ENCODE data around the gene WDR48. TPM values are rescaled to one million over a fixed set of nuclear protein-coding genes. Genes with fewer than 3 reads are reported as not detected.

The WDR48 gene
- total and polyA plus RNA-seq, 9 of the 15 experiments (the other 6 are each of a cell fraction or from before 2014, with no cell fraction given), result 26.6 to 70.6 (median 48.0) TPM

- peaks cover 18% of the 10 kb centered on the region for H3K79me2 ChIP-seq (ENCODE audit: control insufficient read depth, insufficient read depth, low read length)
- POLR2A ChIA-PET, result interaction anchor here (0.7 kb wide), 1 partner anchor 77 kb away, joined by 3 read pairs; no protein-coding TSS in a partner anchor
- TF ChIP-seq RFX5 (IDR thresholded peaks at IDR 0.05; ENCODE audit: low read depth, low read length) (no peak), ETS2 (tag; IDR thresholded peaks at IDR 0.05; ENCODE audit: borderline replicate concordance, poor library complexity, severe bottlenecking) (no peak), GABPA (tag; conservative IDR thresholded peaks at IDR 0.05; ENCODE audit: low read depth) (no peak), KDM1A (IDR thresholded peaks at IDR 0.05) (no peak), ZNF589 (CRISPR knock-in tag; IDR thresholded peaks at IDR 0.05; ENCODE audit: low read depth) (no peak), MCM5 (IDR thresholded peaks at IDR 0.05; ENCODE audit: low read depth) (no peak), SRF (CRISPR knock-in tag; IDR thresholded peaks at IDR 0.05) (no peak), GTF2E2 (tag; IDR thresholded peaks at IDR 0.05) (no peak), ATF7 (IDR thresholded peaks at IDR 0.05) (no peak), ZC3H4 (CRISPR knock-in tag; IDR thresholded peaks at IDR 0.05; ENCODE audit: borderline replicate concordance) (no peak), PHF20 (IDR thresholded peaks at IDR 0.05; ENCODE audit: partially characterized antibody) (no peak), RBM39 (optimal IDR thresholded peaks at IDR 0.05; ENCODE audit: low read depth, low read length) (no peak), SFPQ (IDR thresholded peaks at IDR 0.05; ENCODE audit: low read depth, low read length) (no peak)
- TF ChIP-seq, protein P1, sequence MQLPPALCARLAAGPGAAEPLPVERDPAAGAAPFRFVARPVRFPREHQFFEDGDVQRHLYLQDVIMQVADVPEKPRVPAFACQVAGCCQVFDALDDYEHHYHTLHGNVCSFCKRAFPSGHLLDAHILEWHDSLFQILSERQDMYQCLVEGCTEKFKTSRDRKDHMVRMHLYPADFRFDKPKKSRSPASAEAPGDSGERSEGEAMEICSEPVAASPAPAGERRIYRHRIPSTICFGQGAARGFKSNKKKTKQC (CRISPR knock-in tag; IDR thresholded peaks at IDR 0.05), result no peak
- TF ChIP-seq, protein P2, sequence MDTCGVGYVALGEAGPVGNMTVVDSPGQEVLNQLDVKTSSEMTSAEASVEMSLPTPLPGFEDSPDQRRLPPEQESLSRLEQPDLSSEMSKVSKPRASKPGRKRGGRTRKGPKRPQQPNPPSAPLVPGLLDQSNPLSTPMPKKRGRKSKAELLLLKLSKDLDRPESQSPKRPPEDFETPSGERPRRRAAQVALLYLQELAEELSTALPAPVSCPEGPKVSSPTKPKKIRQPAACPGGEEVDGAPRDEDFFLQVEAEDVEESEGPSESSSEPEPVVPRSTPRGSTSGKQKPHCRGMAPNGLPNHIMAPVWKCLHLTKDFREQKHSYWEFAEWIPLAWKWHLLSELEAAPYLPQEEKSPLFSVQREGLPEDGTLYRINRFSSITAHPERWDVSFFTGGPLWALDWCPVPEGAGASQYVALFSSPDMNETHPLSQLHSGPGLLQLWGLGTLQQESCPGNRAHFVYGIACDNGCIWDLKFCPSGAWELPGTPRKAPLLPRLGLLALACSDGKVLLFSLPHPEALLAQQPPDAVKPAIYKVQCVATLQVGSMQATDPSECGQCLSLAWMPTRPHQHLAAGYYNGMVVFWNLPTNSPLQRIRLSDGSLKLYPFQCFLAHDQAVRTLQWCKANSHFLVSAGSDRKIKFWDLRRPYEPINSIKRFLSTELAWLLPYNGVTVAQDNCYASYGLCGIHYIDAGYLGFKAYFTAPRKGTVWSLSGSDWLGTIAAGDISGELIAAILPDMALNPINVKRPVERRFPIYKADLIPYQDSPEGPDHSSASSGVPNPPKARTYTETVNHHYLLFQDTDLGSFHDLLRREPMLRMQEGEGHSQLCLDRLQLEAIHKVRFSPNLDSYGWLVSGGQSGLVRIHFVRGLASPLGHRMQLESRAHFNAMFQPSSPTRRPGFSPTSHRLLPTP (IDR thresholded peaks at IDR 0.05; ENCODE audit: borderline replicate concordance, extremely low read depth, insufficient read length), result no peak
- TF ChIP-seq, protein P3, sequence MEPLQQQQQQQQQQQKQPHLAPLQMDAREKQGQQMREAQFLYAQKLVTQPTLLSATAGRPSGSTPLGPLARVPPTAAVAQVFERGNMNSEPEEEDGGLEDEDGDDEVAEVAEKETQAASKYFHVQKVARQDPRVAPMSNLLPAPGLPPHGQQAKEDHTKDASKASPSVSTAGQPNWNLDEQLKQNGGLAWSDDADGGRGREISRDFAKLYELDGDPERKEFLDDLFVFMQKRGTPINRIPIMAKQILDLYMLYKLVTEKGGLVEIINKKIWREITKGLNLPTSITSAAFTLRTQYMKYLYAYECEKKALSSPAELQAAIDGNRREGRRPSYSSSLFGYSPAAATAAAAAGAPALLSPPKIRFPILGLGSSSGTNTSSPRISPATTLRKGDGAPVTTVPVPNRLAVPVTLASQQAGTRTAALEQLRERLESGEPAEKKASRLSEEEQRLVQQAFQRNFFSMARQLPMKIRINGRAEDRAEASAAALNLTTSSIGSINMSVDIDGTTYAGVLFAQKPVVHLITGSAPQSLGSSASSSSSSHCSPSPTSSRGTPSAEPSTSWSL (CRISPR knock-in tag; IDR thresholded peaks at IDR 0.05; ENCODE audit: borderline replicate concordance), result no peak
Measured at GRCh38 chr3:39063143-39063542, 11.3 kb downstream of the WDR48 start.

More at GRCh38 chr3:39063143-39063542, 11.3 kb downstream of the WDR48 start:
- ATAC-seq, result no peak
- no peak overlapping the region for H3K9ac ChIP-seq (ENCODE audit: insufficient read depth in 1 of 2, low read depth in 2 of 2, low read length in 2 of 2)
- no peak overlapping the region for H3K4me2 ChIP-seq (ENCODE audit: insufficient read depth, low read length)
- DNase-seq (ENCODE audit: extremely low read depth in 1 of 4, low spot score in 3 of 4), result no peak
- in situ Hi-C loops (cut with MboI) (no loop called here), intact Hi-C loops (cut with micrococcal nuclease) (no loop called here)
- 78% methylated on average over 3 of the region's 3 CpGs for WGBS (ENCODE audit: insufficient coverage, low coverage, missing lambda C conversion rate)
- no peaks in the 10 kb centered on the region for H3K27me3 ChIP-seq (ENCODE audit: control insufficient read depth in 2 of 2, insufficient read depth in 2 of 2, low read length in 2 of 2)
- H3K36me3 ChIP-seq (ENCODE audit: control insufficient read depth, insufficient read depth, low read length), result peaks cover 21% of the 10 kb centered on the region
- 0 out of 2 replicates have a peak, but pooled peaks cover 5% of the 10 kb centered on the region for H4K20me1 ChIP-seq (replicated peaks; ENCODE audit: control insufficient read depth, insufficient read depth, low read length)
- H3K4me1 ChIP-seq (replicated peaks in 1 of 2; ENCODE audit: control insufficient read depth in 2 of 2, insufficient read depth in 2 of 2, low read length in 2 of 2), result no peaks in the 10 kb centered on the region; a peak in 1 of 5 replicates
- H3K9me1 ChIP-seq (ENCODE audit: control insufficient read depth, insufficient read depth, low read length), result no peaks in the 10 kb centered on the region
- no peak for FAIRE-seq
- no peaks in the 10 kb centered on the region for H3K9me3 ChIP-seq (replicated peaks; ENCODE audit: control insufficient read depth, insufficient read depth, low read depth, low read length)
- CTCF ChIA-PET (ENCODE audit: low intra/inter-chr PET ratio), result interaction anchor here (0.6 kb wide), 1 partner anchor 474 kb away, joined by 6 read pairs; no protein-coding TSS in a partner anchor
- no TSS peak for BruUV-seq (replicated peaks)
- H3K27ac ChIP-seq (ENCODE audit: extremely low read depth, low read depth, low read length), result no peak overlapping the region
- H2AFZ ChIP-seq (ENCODE audit: low read depth, low read length), result no peak overlapping the region
- H3K4me3 ChIP-seq, result no peak overlapping the region
